K562 (cell line): ENCODE data around the gene ZNF672. TPM values are rescaled to one million over a fixed set of nuclear protein-coding genes. Genes with fewer than 3 reads are reported as not detected.

Source experiments
- BCOR ChIP-seq: fragments of 450-650 bp; IDR thresholded peaks from 2 replicates; pipeline ENCODE4 v1.6.1; 2016
- CHD2 ChIP-seq: IDR thresholded peaks from 2 replicates; pipeline ENCODE4 v1.6.1; 2011; ENCODE audit warnings: low read depth, low read length
- ETV6 ChIP-seq, 3 experiments: fragments of 150-350 bp in 1 of 3; sonication (generic) in 1 of 3; formaldehyde crosslinking in 1 of 3; IDR thresholded peaks; 2 replicates each; pipeline versions ENCODE4 v1.6.1 to v1.8.0; 2014 to 2022; ENCODE audit warnings: borderline replicate concordance in 2 of 3, low read depth in 2 of 3, antibody characterized with exemption in 1 of 3, low read length in 1 of 3, mild to moderate bottlenecking in 1 of 3, missing genetic modification reagents in 1 of 3
- LARP7 ChIP-seq: fragments of 450-650 bp; IDR thresholded peaks from 2 replicates; pipeline ENCODE4 v1.6.1; 2016
- MAX ChIP-seq: sonication (generic); formaldehyde crosslinking; IDR thresholded peaks from 2 replicates; pipeline ENCODE4 v1.9.0; 2022; ENCODE audit warnings: mild to moderate bottlenecking, missing genetic modification reagents
- NCOR1 ChIP-seq: fragments of 450-650 bp; IDR thresholded peaks from 2 replicates; pipeline ENCODE4 v1.6.1; 2016; ENCODE audit warnings: mild to moderate bottlenecking, moderate library complexity
- PTRF ChIP-seq: fragments of 450-650 bp; IDR thresholded peaks from 2 replicates; pipeline ENCODE4 v1.6.1; 2016; ENCODE audit warnings: mild to moderate bottlenecking, missing genetic modification characterization, missing compliant biosample characterization
- RFX7 ChIP-seq: fragments of 250-450 bp; sonication (Bioruptor Pico); IDR thresholded peaks from 2 replicates; pipeline ENCODE4 v1.5.1; 2021; ENCODE audit warnings: mild to moderate bottlenecking
- RUNX1 ChIP-seq: sonication (generic); IDR thresholded peaks from 2 replicates; pipeline ENCODE4 v1.6.1; 2016; ENCODE audit warnings: antibody characterized with exemption, low read depth
- SREBF2 ChIP-seq: sonication (generic); formaldehyde crosslinking; IDR thresholded peaks from 2 replicates; pipeline ENCODE4 v1.4.0; 2020; ENCODE audit warnings: mild to moderate bottlenecking, missing genetic modification reagents
- SRSF7 ChIP-seq: fragments of 200-400 bp; formaldehyde crosslinking; optimal IDR thresholded peaks from 2 replicates; pipeline ENCODE3; 2017; ENCODE audit warnings: mild to moderate bottlenecking, low read depth, low read length
- TAF1 ChIP-seq: IDR thresholded peaks from 2 replicates; pipeline ENCODE4 v1.6.1; 2011; ENCODE audit warnings: mild to moderate bottlenecking, low read length, moderate library complexity; ENCODE audit not compliant: insufficient read depth, control insufficient read depth, severe bottlenecking; ENCODE audit errors: extremely low read depth
- ZBTB34 ChIP-seq: fragments of 250-450 bp; sonication (Bioruptor Pico); IDR thresholded peaks from 2 replicates; pipeline ENCODE4 v1.8.0; 2021; ENCODE audit warnings: mild to moderate bottlenecking, moderate library complexity
- ZKSCAN1 ChIP-seq: fragments of 150-350 bp; IDR thresholded peaks from 2 replicates; pipeline ENCODE4 v1.6.1; 2016; ENCODE audit warnings: low read depth, low read length
- ZNF133 ChIP-seq: fragments of 250-450 bp; sonication (Bioruptor Pico); IDR thresholded peaks from 2 replicates; pipeline ENCODE4 v1.4.0; 2020; ENCODE audit warnings: mild to moderate bottlenecking
- polyA plus RNA-seq, 8 experiments: library from polyadenylated mRNA; depleted of rRNA in 4 of 8; stranded (reverse) in 5 of 8; unstranded in 3 of 8; fragments of >200 nt; fragmentation: Nextera tagmentation in 2 of 8; fragmentation: Illumina TruSeq in 1 of 8; extraction: Ambion mirVana in 2 of 8; extraction: Trizol in 1 of 8; gene quantifications; 2 replicates each; pipeline versions ENCODE4 v1.2.1 to v1.2.3, GENCODE V29; 2011 to 2014; ENCODE audit warnings: inconsistent platforms in 1 of 8, missing spikeins in 1 of 8
- total RNA-seq, 7 experiments: library from RNA; depleted of rRNA in 6 of 7; stranded (reverse); fragments of >200 nt in 6 of 7; fragmentation: Illumina TruSeq in 2 of 7; extraction: Trizol in 2 of 7; gene quantifications; 2 replicates each; pipeline versions ENCODE4 v1.2.1 to v1.2.3, GENCODE V29; 2011 to 2021; ENCODE audit warnings: low replicate concordance in 1 of 7
- TF ChIP-seq, protein P1 (sequence below): fragments of 150-350 bp; IDR thresholded peaks from 2 replicates; pipeline ENCODE4 v1.6.1; 2014; ENCODE audit warnings: low read depth, mild to moderate bottlenecking, low read length, borderline replicate concordance
- TF ChIP-seq, protein P2 (sequence below): fragments of 450-650 bp; IDR thresholded peaks from one replicate; pipeline ENCODE4 v1.6.1; 2018; ENCODE audit warnings: mild to moderate bottlenecking, moderate library complexity; ENCODE audit not compliant: partially characterized antibody
- TF ChIP-seq, protein P3 (sequence below): fragments of 250-450 bp; sonication (Bioruptor Pico); IDR thresholded peaks from 2 replicates; pipeline ENCODE4 v1.8.0; 2022; ENCODE audit warnings: inconsistent platforms, mild to moderate bottlenecking, moderate library complexity, borderline replicate concordance

The ZNF672 gene
- total and polyA plus RNA-seq, 9 of the 15 experiments (the other 6 are each of a cell fraction or from before 2014, with no cell fraction given), result 1.9 to 57.9 (median 24.1) TPM

- TF ChIP-seq, protein P1, sequence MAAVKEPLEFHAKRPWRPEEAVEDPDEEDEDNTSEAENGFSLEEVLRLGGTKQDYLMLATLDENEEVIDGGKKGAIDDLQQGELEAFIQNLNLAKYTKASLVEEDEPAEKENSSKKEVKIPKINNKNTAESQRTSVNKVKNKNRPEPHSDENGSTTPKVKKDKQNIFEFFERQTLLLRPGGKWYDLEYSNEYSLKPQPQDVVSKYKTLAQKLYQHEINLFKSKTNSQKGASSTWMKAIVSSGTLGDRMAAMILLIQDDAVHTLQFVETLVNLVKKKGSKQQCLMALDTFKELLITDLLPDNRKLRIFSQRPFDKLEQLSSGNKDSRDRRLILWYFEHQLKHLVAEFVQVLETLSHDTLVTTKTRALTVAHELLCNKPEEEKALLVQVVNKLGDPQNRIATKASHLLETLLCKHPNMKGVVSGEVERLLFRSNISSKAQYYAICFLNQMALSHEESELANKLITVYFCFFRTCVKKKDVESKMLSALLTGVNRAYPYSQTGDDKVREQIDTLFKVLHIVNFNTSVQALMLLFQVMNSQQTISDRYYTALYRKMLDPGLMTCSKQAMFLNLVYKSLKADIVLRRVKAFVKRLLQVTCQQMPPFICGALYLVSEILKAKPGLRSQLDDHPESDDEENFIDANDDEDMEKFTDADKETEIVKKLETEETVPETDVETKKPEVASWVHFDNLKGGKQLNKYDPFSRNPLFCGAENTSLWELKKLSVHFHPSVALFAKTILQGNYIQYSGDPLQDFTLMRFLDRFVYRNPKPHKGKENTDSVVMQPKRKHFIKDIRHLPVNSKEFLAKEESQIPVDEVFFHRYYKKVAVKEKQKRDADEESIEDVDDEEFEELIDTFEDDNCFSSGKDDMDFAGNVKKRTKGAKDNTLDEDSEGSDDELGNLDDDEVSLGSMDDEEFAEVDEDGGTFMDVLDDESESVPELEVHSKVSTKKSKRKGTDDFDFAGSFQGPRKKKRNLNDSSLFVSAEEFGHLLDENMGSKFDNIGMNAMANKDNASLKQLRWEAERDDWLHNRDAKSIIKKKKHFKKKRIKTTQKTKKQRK, result 0 out of 2 replicates have a peak, but pooled peaks have one; percentile 11
- TF ChIP-seq ZNF133 (CRISPR knock-in tag) (no peak), ZKSCAN1 (peak; percentile 82), PTRF (no peak), SREBF2 (CRISPR knock-in tag) (no peak), ETV6 (IDR thresholded peaks at IDR 0.05; ENCODE audit: borderline replicate concordance in 1 of 2, low read depth in 2 of 2, low read length in 1 of 2) (no peak; a peak in 1 of 4 replicates), ETV6 (CRISPR knock-in tag; IDR thresholded peaks at IDR 0.05; ENCODE audit: borderline replicate concordance) (no peak), RFX7 (no peak), NCOR1 (0 out of 2 replicates have a peak, but pooled peaks have one; percentile 49), MAX (CRISPR knock-in tag) (peak; percentile 54; the same call in 1 of the 2 replicates), LARP7 (0 out of 2 replicates have a peak, but pooled peaks have one; percentile 72), TAF1 (peak; percentile 80), CHD2 (no peak), BCOR (no peak; the same call in 1 of the 2 replicates), SRSF7 (no peak), ZBTB34 (CRISPR knock-in tag) (no peak), RUNX1 (no peak)
- TF ChIP-seq, protein P2, sequence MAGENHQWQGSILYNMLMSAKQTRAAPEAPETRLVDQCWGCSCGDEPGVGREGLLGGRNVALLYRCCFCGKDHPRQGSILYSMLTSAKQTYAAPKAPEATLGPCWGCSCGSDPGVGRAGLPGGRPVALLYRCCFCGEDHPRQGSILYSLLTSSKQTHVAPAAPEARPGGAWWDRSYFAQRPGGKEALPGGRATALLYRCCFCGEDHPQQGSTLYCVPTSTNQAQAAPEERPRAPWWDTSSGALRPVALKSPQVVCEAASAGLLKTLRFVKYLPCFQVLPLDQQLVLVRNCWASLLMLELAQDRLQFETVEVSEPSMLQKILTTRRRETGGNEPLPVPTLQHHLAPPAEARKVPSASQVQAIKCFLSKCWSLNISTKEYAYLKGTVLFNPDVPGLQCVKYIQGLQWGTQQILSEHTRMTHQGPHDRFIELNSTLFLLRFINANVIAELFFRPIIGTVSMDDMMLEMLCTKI, result no peak
- TF ChIP-seq, protein P3, sequence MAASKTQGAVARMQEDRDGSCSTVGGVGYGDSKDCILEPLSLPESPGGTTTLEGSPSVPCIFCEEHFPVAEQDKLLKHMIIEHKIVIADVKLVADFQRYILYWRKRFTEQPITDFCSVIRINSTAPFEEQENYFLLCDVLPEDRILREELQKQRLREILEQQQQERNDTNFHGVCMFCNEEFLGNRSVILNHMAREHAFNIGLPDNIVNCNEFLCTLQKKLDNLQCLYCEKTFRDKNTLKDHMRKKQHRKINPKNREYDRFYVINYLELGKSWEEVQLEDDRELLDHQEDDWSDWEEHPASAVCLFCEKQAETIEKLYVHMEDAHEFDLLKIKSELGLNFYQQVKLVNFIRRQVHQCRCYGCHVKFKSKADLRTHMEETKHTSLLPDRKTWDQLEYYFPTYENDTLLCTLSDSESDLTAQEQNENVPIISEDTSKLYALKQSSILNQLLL (CRISPR knock-in tag), result no peak
Observed at GRCh38 chr1:248825909-248826760, 11.9 kb upstream of the ZNF672 start, which contains the start of gene SH3BP5L (continued).
